Activated CD4-positive, alpha-beta T cell treated with anti-CD3 and anti-CD28 coated beads, Interleukin-2, amount 50 U/mL, for 48 hours (primary cell): ENCODE measurements around the gene CSGALNACT2.

Source experiments
- DNase-seq, 2 experiments: peaks; one replicate each; pipeline ENCODE4 v3.0.0-alpha.2; 2020

The CSGALNACT2 gene

DNA sequence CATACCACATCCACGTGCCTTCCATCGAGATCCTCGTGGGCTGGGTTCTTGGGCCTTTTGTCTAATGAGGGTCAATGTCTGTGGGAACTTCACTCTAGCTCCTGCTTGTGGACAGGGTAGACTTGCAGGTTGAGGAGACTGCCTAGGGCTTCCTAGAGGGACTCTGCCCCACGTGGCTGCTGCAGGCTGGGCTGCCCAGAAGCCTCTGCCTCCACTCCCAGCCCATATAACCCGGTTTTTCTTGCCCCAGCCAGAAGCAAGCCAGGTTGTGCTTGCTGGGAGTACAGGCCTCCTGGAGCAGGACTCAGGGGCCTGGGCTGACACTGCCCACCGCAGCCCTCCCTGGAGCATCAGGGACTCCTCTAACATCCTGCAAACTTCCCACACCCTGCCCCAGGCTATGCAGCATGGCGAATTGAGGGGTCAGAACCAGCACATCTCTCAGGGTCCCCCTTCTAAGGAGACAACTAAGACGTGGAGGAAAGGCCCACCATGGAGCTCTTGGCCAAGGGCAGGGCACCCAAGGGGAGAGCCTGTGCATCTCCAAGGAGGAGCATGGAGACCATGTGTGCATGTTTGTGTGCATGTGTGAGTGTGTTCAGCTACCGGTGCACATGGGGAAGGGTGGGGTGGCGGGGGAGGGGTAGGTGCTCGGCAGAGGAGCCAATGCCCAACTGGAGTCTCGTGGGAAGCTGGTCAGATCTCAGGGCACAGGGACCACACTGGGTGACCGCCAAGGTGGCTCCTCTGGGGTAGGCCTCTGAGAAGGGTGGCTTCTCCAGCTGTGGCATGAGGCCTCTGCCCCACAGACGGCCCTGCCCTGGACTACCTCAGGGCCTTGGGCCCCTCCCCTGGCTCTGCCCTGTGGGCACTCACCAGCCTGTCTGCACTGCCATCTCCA, 66.0 kb downstream of the CSGALNACT2 start:
- no peak for DNase-seq

DNA sequence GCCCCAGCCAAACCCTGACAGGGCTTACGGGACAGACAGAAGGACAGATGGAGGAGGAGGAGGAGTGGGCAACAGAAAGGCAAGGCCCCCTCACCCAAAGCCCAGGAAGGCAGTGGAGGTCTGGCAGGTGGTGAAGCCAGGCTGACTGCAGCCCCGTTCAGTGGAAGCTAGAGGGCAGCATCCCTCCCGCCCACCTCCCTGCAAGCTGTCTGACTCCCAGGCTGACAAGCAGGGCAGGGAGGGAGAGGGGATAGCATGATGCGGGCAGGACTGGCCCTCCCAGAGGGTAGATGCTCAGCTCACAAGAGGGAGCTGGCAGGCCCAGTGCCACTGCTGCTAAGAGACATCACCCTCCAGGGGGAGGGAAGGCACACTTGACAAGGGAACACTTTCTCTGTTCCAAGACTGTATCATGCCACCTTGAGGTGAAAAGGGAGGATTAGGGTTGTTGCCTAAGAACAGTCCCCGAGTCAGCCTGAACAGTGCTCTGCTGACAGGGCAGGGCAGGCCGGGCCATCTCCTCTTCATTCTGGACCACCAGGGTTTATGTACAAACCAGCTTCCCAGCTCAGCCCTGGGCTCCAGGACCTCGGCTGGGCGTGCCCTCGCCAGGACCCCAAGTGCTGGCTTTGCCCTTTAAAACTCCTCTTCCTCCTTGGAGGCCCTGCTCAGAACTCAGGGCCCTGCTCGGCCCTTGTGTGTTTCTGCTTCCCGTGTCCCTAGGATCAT, 66.9 kb downstream of the CSGALNACT2 start:
- DNase-seq: peak; percentile 68 to 75

DNA sequence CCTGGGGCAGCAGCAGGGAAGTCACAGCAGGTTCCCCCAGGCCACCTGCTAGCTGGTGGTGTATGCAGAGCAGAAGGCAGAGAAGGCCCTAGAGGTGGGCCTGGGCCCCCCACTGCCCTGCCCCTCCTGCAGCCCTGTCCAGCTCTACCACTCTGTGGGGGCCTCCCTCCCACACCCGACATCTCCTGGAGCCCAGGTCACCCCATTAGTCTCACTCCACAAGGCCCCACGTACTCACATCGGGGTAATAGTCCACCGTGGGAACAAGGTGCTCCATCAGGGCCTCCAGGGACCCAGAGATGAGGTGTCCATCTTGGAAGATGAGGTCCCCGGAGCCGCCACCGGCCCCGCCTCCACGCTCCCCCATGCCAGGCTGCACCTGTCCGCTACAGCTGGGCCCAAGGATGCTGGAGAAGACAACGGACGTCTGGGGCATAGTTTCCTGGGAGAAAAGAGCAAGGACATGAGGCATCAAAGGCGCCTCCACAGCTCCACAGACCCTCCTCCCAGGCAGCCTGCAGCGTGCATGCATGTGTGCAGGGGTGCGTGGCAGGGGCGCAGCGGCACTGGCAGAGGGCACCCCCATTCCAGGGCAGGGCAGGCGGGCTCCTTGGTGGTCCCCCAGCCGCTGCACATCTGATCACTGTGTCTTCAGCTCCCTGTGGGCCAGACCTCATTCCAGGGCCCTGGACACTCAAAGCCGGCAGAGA, 67.6 kb downstream of the CSGALNACT2 start:
- peak in 1 of 2 experiments; percentile 1 for DNase-seq

DNA sequence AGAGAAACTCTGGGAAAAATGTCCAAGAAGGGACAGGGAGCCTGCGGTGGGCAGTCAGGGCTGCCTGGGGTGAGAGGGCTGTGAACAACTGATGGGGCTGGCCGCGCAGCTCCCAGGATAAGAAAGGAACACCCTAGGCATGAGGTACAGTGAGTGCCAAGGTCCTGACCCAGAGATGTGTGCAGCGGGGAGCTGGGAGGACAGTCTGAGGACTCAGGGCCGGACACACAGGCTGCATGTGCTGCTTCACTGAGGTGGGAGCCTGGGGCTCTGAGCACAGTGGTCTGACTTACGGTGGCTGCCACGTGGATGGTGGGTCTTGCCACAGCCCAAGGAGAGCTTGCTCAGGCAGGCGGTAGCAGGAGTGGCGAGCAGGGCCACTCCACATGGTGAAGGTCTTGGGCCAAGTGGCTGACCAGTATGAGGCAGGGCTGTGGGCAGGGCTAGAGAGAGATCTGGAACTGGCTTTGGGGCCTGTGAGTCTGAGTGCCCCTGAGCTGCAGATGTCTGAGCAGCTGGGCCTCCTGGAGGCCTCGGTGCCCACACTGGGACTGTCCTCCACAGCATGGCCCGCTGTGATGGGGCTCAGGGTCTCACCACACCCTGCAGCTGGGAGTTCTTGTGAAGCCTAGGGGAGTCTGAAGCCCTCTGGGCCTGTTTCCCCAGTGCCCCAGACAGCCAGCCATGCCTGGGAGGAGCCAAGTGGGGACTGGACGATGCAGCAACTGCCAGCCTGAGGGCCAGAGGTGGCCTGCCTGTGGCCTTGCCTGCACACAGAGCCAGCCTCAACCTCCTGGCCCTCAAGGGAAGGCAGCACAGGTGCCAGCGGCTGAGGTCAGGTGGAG, 68.4 kb downstream of the CSGALNACT2 start:
- DNase-seq: peak in 1 of 2 experiments; percentile 1

DNA sequence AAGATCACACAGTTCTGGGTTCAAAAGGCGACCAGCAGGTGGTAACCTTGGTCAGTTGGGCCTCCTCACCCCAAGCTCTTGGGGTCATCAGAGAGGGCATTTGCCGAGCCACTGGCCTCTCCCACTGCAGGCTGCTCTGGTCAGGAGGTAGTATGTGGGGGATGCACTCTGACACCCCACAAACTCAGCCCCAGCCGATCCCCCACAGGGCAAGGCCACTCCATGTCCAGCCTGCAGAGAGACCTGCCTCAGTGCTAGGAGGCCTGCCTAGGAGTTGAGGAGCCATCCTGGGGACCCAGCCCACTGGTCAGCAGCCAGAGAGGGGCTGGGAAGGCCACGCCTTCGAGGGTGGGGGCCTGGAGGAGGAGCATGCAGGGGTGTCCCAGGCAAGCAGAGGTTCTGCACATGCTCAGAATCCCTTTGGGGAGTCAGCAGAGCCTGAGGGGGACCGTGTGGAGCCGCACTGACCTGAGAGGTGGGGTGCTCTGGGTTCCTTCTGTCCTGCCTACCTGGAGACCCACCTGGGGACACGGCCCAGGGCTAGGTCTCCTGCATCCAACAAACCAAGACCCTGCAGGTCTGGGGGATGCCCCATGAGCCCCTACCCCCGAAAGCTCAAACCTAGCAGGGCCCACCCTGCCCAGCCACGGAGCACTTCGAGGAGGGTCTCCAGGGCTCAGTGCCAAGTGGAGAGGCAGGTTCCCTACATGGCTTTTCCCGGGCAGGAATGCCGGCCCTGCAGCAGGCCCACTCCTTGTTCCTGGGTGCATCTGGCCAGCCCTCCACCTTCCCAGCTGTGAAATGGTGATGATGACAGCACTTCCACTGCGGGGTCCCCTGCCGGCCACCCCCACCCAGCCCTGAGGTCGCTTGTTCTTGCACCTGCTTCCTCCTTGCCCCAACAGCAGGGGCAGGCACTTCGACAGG, 70.2 kb downstream of the CSGALNACT2 start:
- DNase-seq: no peak

DNA sequence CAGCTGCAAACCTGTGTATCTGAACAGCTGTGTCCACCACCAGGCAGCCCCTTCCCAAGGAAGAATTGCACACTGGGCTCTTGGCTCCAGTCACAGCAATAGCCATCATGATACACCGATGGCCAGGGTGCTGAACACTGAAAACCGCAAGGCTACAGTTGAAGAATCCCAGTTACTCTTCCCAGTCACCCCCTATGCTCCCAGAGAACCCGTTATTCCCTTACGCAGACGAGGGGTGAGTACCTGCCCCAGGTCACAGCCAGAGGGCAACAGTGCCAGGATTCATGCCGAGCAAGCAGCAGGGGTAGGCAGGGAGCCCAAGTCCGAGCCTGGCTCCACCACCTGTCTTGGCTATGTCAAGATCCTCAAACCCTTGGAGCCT, 70.8 kb downstream of the CSGALNACT2 start:
- no peak for DNase-seq

DNA sequence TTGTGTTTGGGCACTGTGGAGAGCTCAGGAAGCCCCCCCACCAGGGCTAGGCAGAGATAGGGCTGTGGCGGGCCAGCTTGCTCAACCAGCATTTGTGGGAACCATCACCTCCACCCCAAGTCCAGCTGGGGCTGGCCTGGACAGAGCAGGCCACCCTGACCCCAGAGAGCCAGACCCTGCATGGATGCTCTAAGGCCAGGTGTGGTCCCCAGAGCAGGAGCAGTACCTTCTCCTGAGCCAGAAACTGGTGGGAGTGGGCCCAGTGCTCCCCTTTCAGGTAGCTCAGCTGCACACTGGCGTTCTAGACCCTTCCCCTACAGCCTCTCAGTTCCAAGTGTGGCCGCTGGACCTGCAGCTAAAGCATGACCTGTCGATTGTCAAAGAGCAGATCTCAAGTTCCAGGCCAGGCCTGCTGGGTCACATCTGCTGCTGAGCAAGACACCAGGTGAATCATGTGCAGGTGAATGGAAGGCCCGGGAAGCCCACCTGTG, 71.5 kb downstream of the CSGALNACT2 start:
- DNase-seq: no peak

DNA sequence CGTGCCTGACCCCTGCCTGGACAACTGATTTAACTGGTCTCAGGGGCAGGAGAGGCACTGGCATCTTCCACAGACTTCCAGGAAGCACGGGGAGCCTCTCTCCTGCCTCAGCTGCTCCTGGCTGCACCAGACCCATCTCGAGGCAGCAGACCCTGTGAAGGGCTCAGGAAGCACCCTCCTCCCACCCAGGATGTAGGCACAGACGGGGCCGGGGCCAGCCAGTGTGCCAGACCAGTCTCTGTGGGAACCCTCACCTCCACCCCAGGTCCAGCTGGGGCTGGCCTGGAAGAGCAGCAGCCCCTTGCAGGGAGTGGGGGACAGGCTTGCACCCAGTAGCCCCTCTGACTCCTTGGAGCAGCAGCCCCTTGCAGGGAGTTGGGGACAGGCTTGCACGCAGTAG, 72.3 kb downstream of the CSGALNACT2 start:
- DNase-seq: no peak

DNA sequence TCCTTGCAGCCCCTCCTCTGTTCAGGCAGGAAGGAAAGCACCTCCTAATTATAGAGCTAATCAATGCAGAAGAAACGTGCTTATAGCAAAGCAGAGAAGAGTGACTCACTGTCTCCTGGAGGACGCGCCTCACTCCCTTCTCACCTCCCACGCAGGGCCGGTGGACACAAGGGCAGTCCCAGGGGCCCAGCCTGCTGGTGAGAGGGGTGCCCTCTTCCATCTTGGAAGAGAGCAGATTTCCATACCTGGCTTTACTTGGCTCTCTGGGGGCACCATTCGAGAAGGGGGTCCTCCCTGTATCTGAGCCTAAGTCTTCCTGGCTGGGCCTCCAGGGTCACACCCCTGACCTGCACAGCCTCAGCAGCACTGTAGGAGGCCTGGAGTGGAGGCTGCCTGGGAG, 72.8 kb downstream of the CSGALNACT2 start:
- DNase-seq: no peak

DNA sequence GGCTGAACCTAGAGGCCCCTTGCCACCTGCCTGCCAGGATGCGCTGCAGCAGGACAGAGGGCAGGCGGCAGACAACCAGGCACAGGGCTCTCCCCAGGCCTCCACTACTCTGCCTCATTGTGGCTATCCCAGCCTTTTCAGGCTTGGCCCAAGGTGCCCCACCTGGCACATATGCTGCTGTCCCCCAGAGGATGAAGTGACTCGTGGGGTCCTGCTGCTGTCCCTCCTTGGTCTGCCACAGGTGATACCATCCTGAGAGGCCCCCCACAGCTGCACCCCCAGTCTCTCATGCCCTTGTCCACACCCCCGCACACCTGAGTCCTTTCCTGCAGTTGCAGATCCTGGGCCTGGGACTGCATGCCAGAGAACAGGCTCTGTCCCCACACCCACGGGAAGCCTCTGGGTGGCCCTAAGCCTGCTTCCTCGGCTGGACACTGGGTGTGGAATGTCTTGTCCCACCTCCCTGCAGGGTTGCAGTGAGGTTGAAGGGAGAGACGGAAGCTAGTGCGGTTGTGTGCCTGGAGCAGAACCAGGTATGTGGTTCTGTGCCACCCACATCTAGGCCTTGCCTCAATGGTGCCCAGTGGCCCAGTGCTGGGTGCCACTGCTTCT, 73.3 kb downstream of the CSGALNACT2 start:
- no peak for DNase-seq

DNA sequence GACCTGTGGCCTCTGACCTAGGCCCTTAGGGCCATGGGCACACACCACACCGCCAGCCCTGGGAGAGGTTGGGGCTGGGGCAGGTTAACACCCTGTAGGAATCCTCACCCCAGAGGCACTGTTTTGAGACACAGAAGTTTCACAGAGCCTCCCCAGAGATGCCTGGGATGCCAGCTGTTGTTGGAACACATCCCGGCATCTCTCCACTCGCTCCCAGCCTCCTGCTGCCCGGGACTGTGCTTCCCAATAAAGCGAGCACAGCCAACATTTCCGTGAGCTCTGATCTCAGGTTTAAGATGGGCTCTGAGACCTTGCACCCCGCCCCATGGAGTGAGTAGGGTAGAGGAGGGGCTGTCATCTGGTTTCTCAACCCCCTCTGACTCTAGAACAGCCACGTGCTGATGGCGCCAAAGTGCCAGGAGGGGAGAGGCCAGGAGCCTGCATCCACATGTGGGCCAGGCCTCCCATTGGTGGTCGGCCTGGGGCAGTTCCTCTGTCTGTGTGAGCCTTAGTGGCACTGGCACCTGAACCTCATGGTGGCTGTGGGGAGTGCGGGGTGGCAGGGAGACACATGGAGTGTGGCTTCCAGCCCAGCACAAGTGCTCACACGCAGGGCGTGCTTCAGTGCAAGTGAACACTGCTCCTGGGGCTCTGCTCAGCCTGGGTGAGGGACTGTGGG, 73.9 kb downstream of the CSGALNACT2 start:
- no peak for DNase-seq

DNA sequence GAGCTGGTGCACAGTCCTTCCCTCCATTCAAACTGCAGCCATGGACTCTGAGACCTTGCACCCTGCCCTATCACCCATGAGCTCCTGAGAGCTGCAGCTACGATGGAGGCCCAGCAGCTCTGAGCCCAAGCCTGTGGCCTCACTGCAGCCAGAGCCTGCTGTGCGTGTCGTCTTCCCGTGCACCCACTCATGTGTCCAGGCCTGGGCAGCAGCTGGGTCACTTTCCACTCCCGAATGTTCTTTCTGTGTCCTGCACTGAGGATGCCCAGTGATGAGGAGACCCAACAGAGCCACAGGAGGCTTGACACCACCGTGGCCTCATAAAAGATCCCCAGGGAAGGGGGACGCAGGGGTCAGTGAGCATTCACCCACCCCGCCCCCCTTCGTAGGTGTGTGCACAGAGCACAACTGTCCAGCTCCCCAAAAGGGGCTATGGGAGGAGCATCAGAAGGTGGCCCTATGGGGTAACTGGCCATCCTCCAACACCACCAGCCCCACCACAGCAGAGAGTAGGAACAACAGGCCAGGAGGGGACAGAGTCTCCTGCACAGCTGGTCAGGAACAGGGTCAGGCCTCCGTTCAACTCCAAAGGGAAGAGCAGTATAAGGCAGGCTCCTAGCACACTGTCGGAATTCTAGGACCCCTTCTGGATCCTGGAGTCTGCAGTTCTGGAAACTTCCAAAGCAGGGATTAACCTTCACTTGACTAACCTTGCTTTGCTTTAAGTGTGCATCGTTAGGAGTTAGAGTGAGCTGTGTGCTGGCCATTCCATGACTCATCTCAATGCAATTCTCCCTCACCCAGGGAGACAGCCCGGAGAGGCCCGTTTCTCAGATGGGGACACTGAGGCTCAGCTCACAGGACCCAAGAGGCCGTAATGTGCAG, 76.1 kb downstream of the CSGALNACT2 start:
- no peak for DNase-seq

DNA sequence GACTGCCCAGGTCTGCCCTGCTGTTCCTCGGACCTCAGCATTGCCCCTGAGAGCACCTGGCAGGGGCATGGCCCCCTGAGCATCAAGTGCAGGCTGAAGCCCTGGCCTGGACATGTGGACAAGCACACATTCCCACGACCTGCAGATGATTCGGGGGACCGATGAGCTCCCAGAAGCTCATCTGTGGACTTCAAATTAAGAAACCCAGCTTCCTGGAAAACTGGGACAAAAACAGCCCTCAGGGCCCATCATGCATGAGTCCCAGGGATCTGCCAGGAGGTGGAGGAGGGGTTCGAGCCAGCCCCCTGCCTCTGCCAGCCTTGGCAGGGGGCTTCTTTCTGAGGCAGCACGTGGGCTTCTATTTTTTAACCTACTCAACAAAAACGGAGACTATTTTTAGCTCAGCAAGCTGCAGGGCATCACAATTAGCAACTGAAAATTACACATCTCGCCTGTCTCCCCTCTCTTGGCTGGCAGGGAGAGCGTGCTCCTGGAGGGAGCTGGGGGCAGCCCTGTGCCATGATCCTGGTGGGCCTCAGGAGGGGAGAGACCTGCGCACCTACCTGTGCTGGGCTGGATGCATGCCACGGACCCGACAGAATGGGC, 76.8 kb downstream of the CSGALNACT2 start:
- DNase-seq: no peak

DNA sequence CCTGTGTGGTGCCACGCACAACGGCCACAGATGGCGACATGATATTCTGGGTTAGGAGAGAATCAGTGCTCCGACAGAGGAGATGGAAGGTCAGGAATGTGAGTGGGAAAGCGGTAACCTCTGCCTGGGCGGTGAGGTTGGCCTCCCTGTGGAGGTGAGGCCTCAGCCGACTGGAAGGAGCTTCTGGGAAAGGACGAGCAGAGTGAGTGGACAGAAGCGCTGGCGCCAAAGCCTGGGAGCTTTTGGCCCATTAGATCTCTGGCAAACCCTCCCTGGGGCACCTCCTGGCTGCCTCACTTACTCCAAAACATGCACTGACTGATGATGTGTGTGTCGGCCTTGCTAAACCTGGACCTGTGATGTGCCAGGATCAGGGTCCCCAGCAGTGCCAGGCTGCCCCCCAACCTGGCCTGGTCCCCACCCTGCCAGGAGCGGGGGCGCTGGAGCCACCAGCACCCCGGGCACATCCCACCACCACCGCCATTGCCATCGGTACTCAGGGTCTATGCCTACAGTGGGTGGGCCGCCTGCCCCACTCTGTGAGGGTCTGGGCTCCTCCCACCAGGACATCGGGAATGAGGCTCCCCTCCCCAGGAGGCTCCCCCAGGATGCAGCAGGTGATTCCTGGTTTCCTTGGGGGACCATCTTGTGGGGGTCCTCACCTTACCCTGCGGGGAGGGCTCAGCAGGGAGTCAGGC, 77.7 kb downstream of the CSGALNACT2 start:
- no peak for DNase-seq

DNA sequence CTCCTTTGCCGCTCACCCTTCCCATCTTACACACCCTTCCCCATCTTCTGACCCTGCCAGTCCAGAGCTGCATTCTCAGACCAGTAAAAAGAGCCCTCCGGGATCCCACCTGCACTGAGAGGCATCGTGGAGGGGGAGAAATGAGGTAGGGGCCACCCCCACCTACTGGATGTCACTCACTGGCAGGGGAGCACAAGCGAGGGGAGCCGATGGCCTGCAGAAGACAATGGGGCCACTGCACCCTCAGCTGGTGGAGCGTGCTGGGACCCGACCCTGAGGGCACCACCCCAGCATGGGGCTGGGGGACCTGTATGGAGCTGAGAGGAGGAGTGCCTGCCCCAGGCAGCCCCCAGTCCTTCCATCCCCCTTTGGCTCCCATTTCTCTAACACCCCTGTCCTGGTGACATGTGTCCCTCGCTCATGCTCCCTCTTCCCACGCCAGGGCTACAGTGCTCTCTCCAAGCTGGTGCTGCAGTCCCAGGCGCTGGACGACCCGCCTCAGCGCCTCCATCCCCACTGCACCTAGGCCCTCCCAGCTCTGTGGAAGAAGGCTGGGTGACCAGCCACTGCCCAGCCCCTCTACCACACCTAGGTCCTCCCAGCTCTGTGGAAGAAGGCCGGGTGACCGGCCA, 78.8 kb downstream of the CSGALNACT2 start:
- DNase-seq: no peak

DNA sequence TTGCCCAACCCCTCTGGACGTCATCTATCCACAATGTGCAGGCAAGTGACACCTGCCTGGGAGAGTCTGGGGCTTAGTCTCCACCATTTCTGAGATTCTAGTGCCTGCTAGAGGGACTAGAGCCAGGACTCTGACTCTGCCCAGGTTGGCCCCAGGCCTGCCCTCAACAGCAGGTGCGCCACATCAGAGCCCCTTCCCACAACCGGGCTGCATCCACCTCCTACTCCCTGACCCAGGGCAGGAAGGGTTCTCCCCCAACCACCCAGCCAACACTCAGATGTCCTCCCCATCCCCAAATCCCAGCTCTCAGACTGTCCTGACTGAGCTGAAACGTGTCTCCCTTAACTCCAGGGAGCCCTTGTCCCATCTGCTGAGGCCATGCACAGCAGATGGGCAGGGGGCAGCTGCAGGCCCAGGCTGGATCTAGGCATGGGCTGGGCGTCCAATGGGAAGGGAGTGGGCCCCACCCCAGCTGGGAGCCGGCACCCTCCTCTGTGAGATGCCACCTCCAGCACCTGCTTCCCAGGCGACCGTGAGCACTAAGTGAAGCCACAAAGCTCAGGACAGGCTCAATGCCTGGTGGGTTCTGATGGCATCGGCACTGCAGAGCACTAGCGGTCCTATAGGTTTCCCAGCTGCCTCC, 79.4 kb downstream of the CSGALNACT2 start:
- DNase-seq: no peak
